Kasumi-1 (cell line): Measurements from ENCODE around the gene SEPHS2.

Source experiments
- DNase-seq, 2 experiments: peaks; one replicate each; lab custom pipeline; 2025; lab: John Stamatoyannopoulos, UW

Gene SEPHS2

GRCh38 chr16:30429678-30430427 is 15.8 kb downstream of the SEPHS2 start, which contains the start of gene DCTPP1:
Gene DCTPP1 (minus strand): TSS chr16:30430030. CDS start chr16:30429980, 50 bp downstream.
- DNase-seq, result peak; percentile 96 to 97

GRCh38 chr16:30429418-30429677 is 16.3 kb downstream of the SEPHS2 start:
- DNase-seq, result no peak

DNA sequence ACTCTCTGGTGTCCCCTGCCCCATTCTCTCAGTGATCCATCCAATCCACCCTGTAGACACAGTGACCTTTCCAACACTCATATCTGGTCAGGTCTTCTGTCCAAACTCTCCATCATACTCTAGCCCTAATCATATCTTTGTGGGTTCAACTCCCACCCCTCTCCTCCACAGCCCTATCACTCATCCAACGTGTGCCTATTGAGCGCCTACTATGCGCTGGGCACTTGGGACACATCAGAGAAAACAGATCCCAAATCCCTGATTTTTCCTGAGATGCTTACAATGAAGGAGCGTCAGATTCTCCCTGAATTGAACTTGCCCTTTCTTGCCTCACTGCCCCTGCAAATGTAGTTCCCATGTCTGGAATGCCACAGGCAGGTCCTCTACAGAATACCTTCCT is 17.6 kb downstream of the SEPHS2 start:
- no peak for DNase-seq

- no peak for DNase-seq
Observed at GRCh38 chr16:30421010-30421409, 24.7 kb downstream of the SEPHS2 start.

- DNase-seq, result no peak
Observed at GRCh38 chr16:30418350-30419181, 27.1 kb downstream of the SEPHS2 start.

DNA sequence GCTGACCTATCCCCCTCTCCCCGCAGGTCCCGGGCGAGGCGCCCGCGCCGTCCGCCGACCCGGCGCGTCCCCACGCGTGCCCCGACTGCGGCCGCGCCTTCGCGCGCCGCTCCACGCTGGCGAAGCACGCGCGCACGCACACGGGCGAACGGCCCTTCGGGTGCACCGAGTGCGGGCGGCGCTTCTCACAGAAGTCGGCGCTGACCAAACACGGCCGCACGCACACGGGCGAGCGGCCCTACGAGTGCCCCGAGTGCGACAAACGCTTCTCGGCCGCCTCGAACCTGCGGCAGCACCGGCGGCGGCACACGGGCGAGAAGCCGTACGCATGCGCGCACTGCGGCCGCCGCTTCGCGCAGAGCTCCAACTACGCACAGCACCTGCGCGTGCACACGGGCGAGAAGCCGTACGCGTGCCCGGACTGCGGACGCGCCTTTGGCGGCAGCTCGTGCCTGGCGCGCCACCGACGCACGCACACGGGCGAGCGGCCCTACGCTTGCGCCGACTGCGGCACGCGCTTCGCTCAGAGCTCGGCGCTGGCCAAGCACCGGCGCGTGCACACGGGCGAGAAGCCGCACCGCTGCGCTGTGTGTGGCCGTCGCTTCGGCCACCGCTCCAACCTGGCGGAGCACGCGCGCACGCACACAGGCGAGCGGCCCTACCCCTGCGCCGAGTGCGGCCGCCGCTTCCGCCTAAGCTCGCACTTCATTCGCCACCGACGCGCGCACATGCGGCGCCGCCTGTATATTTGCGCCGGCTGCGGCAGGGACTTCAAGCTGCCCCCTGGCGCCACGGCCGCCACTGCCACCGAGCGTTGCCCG is 27.9 kb downstream of the SEPHS2 start:
- DNase-seq, result peak; percentile 39 to 40

GRCh38 chr16:30416624-30417528 is 28.8 kb downstream of the SEPHS2 start:
- DNase-seq, result no peak

DNA sequence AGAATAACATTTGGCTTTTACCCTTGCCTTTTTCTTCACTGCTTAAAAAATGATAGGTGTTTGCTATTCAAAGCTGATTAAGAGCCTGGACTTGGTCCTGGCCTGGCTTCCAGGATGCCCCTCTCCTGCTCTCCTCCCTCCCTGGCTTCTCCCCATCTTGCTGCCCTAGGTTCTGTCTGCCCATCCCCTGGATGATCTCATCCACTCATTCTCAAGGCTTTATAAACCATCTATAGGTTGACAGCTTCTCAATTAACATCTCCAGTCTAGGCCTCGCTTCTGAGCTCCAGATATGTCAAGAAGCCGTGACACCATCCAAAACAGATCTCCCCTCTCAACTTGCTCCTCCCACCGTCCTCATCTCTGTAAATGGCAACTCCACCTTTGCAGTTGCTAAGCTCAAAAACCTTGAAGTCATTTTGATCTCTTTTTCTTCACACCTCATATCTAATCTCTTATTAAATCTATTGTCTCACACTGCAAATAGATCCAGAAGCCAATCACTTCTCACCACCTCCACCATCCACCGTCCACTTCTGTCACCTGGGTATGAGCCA is 29.5 kb downstream of the SEPHS2 start:
- no peak for DNase-seq

GRCh38 chr16:30414159-30414558 is 31.5 kb downstream of the SEPHS2 start:
- DNase-seq, result no peak

DNA sequence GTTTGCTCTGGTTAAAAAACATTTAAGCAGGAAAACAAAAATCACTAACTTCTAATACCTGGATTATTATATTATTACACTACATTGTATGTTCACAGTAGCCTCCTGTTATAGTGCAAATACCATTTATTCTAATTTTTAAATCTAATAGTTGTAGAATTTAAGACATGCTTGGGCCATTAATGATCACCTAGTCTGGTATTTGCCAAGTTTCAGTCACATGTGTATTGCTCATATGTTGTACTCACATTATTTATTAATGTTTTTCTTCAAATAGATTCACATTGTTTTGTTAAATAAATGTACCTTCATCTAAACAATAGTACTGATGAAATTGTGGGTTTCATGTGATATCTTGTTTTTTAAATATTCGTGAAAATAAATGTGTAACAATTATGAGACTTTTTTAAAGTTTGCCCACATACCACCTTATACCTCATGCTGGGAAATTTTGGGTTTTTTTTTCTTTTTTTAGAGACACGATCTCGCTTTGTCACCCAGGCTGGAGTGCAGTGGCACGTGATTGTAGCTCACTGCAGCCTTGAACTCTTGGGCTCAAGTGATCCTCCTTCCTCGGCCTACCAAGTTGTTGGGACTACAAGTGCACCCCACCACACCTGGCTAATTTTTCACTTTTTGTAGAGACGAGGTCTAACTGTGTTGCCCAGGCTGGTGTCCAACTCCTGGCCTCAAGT is 32.4 kb downstream of the SEPHS2 start:
- no peak for DNase-seq

DNA sequence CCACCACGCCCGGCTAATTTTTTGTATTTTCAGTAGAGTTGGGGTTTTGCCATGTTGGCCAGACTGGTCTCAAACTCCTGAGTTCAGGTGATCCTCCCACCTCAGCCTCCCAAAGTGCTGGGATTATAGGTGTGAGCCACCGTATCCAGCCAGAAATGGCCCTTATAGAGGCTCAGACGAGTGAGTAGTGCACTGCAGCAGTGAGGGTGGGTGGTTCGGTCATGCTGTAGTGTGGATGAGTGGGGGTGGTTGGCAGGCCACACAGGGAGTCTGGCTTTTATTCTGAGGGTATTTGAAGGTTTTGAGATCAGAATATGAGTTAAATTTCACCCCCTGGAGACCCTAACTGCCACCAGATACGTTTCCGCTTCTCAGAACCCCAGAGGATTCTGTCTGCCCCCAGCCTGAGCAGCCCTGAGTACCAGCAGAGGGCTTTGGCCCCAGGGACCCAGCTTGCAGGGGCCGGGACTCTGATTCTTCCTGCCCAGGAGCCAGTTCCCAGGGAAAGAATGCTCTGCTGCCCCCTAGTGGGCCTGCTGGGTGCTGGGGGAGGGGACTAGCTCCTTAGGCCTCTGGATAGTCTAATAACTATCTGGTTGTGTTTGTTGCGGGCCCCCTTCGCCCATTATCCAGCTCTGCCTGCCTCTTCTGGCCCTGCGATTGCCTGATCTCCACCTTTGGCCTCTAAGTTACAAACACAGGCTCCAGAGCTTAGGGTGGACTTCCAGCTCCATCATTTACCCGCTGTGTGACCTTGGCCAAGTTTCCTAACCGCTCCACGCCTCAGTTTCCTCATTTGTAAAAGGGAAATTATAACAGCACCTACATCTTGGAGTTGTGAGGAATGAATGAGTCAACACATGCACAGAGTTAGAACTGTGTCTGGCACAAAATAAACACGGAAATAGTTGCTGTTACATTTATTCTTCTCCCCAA is 36.3 kb downstream of the SEPHS2 start:
- DNase-seq, result peak; percentile 59 to 72

DNA sequence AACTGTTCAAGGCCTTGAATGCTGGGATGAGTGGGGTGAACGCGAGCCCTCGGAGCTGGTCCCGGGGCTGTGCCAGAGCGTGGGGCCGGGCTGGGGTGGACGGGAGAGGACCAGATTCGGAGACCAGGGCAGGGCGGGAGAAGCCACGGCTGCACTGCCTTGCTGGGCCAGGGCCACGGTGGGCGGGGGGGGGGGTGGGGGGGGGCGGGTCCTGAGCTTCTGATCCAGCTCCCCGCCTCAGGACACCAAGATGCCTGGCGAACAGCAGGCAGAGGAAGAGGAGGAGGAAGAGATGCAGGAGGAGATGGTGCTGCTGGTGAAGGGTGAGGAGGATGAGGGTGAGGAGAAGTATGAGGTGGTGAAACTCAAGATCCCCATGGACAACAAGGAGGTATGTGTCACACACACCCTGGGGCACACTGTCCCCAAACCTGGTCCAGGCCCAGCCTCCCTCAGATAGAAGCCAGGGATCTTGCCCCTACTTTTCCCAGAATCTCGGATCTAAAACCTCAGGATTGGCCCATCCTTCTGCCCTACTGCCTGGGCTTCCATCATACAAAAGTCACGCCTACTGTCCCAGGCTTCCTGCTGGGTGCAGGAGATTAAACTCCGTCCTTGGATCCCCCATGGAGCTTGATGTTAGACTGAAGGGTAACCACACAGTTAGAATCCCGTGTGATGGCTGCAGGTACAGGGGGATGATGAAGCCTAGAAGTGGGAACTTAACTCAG is 37.7 kb downstream of the SEPHS2 start:
- no peak for DNase-seq

DNA sequence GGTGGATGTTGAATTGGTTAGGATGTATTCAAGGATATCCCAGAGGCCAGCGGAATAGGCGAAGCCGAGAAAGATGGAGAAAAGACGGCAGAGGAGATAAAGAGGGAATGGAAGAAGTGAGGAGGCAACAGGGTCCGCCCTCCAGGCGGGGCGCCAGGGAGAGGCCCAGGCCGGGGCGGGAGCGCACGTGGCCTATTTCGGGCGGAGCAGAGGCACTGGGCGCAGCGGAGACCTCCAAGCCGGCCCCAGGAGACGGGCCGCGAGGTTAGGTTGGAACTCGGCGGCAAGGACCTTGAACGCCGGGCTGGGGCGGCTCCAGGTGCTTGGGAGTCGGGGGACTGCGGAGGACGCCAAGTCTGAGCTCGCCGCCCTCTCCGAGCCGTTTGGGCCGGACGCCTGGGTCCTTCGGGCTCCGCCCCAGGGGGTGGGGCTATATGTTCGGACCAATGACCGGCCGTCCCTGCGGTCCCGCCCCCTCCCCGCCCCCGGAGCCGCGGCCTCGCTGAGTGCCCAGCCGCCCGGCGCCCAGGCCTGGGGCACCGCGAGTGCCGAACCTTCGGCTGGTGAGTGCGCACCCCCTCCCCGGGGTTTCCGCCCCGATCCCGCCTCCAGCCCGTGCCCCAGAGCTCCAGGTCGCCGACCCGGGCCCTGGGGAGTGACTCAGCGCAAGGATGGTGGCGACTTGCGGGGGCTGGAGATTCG is 38.4 kb downstream of the SEPHS2 start, which contains the start of gene ZNF771:
ZNF771 (plus strand) TSS at position 505 of the 702 bp plus-strand sequence. CDS start 448 bp downstream, outside the sequence.
- DNase-seq, result peak; percentile 60 to 61

DNA sequence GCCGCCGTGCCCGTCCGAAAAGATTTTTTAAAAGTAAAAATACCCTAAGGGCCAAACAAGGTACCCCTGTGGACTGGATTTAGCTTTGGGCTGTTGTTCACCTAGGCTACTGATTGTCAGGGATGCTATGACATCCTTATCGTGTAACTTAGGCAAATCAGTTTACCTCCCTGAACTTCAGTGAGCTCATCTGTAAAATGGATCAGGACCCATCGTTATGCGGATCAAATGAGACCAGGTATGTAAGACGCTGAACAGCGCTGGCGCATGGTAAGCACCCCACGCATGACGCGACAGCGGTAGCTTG is 38.9 kb downstream of the SEPHS2 start:
- no peak for DNase-seq

DNA sequence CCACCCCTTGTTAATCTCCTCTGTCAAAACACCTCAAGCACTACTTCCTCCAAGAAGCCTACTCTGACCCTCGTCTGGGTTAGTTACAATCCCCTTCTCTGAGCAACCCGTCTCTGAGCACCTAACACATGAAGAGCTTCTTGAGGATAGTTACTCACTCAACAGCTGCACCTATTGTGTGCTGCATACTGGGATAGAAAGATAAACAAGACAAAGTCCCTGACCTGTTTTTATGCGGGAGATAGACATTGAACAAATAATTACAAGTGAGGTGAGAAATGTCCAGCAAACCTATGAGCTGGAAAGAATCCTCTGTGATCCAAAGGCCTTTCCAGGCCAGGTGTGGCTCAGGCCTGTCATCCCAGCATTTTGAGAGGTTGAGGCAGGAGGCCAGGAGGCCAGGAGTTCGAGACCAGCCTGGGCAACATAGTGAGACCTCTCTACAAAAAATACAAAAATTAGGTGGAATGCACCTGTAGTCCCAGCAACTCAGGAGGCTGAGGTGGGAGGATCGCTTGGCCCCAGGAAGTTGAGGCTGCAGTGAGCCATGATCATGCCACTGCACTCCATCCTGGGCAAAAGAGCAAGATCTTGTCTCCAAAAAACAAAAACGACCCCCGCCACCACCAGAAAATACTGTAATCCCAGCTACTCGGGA is 43.8 kb downstream of the SEPHS2 start:
- no peak for DNase-seq

- DNase-seq, result no peak
Observed at GRCh38 chr16:30399435-30400186, 46.1 kb downstream of the SEPHS2 start.
